SK-N-SH treated with all-trans-retinoic acid at 6 μM for 48 hours (cell line): ENCODE measurements around the gene AUH.

ENCODE experiments used
- ATAC-seq: fragments of 200-7000 bp; cut with Tn5 transposase; 3 replicates; pipeline ENCODE4 v1.9.1; 2020; ENCODE audit warnings: mild to moderate bottlenecking, moderate library complexity
- ARNTL ChIP-seq: fragments of 450-650 bp; formaldehyde crosslinking; IDR thresholded peaks from 2 replicates; pipeline ENCODE4 v1.5.0; 2020; ENCODE audit warnings: low read depth, mild to moderate bottlenecking, moderate library complexity, borderline replicate concordance
- BACH2 ChIP-seq: fragments of 250-450 bp; sonication (Bioruptor Pico); IDR thresholded peaks from 2 replicates; pipeline ENCODE4 v1.9.0; 2021; ENCODE audit warnings: mild to moderate bottlenecking, borderline replicate concordance
- CSDC2 ChIP-seq: fragments of 250-450 bp; sonication (Bioruptor Pico); IDR thresholded peaks from 2 replicates; pipeline ENCODE4 v1.5.0; 2020; ENCODE audit warnings: mild to moderate bottlenecking, moderate library complexity
- ESRRG ChIP-seq: fragments of 250-450 bp; sonication (Bioruptor Pico); IDR thresholded peaks from 2 replicates; pipeline ENCODE4 v1.6.1; 2021; ENCODE audit warnings: mild to moderate bottlenecking
- GLIS3 ChIP-seq: fragments of 250-450 bp; sonication (Bioruptor Pico); IDR thresholded peaks from 2 replicates; pipeline ENCODE4 v1.5.0; 2020; ENCODE audit warnings: mild to moderate bottlenecking, moderate library complexity
- ISL1 ChIP-seq: fragments of 250-450 bp; sonication (Bioruptor Pico); IDR thresholded peaks from 2 replicates; pipeline ENCODE4 v2.1.2; 2022; ENCODE audit warnings: mild to moderate bottlenecking, moderate library complexity
- OSR1 ChIP-seq: fragments of 250-450 bp; sonication (Bioruptor Pico); IDR thresholded peaks from 2 replicates; pipeline ENCODE4 v1.8.0; 2022; ENCODE audit warnings: moderate library complexity, mild to moderate bottlenecking, inconsistent platforms
- PPARA ChIP-seq: fragments of 250-450 bp; sonication (Bioruptor Pico); IDR thresholded peaks from 2 replicates; pipeline ENCODE4 v1.5.0; 2020; ENCODE audit warnings: mild to moderate bottlenecking, borderline replicate concordance
- RARB ChIP-seq: fragments of 250-450 bp; sonication (Bioruptor Pico); IDR thresholded peaks from 2 replicates; pipeline ENCODE4 v1.8.0; 2021; ENCODE audit warnings: mild to moderate bottlenecking, moderate library complexity
- SNAI2 ChIP-seq: fragments of 250-450 bp; sonication (Bioruptor Pico); IDR thresholded peaks from 2 replicates; pipeline ENCODE4 v1.5.0; 2020; ENCODE audit warnings: mild to moderate bottlenecking, moderate library complexity
- TCF4 ChIP-seq: fragments of 250-450 bp; sonication (Bioruptor Pico); IDR thresholded peaks from 2 replicates; pipeline ENCODE4 v1.8.0; 2021; ENCODE audit warnings: mild to moderate bottlenecking, moderate library complexity, borderline replicate concordance
- ZC3H10 ChIP-seq: fragments of 250-450 bp; sonication (Bioruptor Pico); IDR thresholded peaks from 2 replicates; pipeline ENCODE4 v1.5.1; 2021; ENCODE audit warnings: mild to moderate bottlenecking, moderate library complexity
- ZFP3 ChIP-seq: fragments of 250-450 bp; sonication (Bioruptor Pico); IDR thresholded peaks from 2 replicates; pipeline ENCODE4 v1.5.0; 2020; ENCODE audit warnings: mild to moderate bottlenecking, moderate library complexity
- ZFP30 ChIP-seq: fragments of 450-650 bp; formaldehyde crosslinking; IDR thresholded peaks from 2 replicates; pipeline ENCODE4 v1.5.0; 2022; ENCODE audit warnings: mild to moderate bottlenecking, moderate library complexity
- ZNF565 ChIP-seq: fragments of 450-650 bp; formaldehyde crosslinking; conservative IDR thresholded peaks from 2 replicates; pipeline ENCODE4 v1.5.0; 2020; ENCODE audit warnings: low read depth, mild to moderate bottlenecking, moderate library complexity
- ZNF70 ChIP-seq: fragments of 450-650 bp; formaldehyde crosslinking; IDR thresholded peaks from 2 replicates; pipeline ENCODE4 v1.5.0; 2020; ENCODE audit warnings: mild to moderate bottlenecking, moderate library complexity
- ZNF8 ChIP-seq: fragments of 450-650 bp; formaldehyde crosslinking; IDR thresholded peaks from 2 replicates; pipeline ENCODE4 v1.5.0; 2020; ENCODE audit warnings: mild to moderate bottlenecking, moderate library complexity
- TF ChIP-seq, protein P1 (sequence below): fragments of 250-450 bp; sonication (Bioruptor Pico); IDR thresholded peaks from 2 replicates; pipeline ENCODE4 v1.5.1; 2020; ENCODE audit warnings: low read depth, mild to moderate bottlenecking, moderate library complexity
- TF ChIP-seq, protein P2 (sequence below): fragments of 250-450 bp; sonication (Bioruptor Pico); IDR thresholded peaks from 2 replicates; pipeline ENCODE4 v1.8.0; 2021; ENCODE audit warnings: low read depth, mild to moderate bottlenecking, moderate library complexity, borderline replicate concordance
- TF ChIP-seq, protein P3 (sequence below): fragments of 250-450 bp; sonication (Bioruptor Pico); IDR thresholded peaks from 2 replicates; pipeline ENCODE4 v1.5.0; 2020; ENCODE audit warnings: mild to moderate bottlenecking, moderate library complexity
- TF ChIP-seq, protein P4 (sequence below): fragments of 250-450 bp; sonication (Bioruptor Pico); IDR thresholded peaks from 2 replicates; pipeline ENCODE4 v1.5.1; 2021; ENCODE audit warnings: mild to moderate bottlenecking, moderate library complexity

The AUH gene

DNA sequence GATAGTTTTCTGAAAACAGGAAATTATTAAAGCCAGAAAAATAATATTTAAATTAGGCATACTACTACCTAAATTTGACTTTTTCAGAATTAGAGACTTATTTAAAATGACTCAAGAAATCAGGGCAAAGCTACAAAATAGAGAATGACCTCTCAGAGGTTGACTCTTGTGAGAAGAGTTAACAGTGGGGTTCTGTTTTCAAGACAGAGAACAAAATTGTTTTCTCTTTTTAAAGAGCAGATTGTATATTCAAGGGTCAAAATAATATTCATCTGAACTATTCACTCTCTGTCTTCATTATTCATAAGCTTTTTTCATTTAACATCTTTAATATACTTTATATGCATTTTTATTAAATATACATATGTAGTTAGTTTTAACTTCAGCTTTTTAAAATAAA lies 21.9 kb upstream of the AUH start:
- TF ChIP-seq ZC3H10 (CRISPR knock-in tag) (no peak), ZNF70 (no peak), CSDC2 (CRISPR knock-in tag) (no peak), ZFP3 (CRISPR knock-in tag) (no peak), ESRRG (CRISPR knock-in tag) (no peak), ZNF8 (CRISPR knock-in tag) (no peak), GLIS3 (CRISPR knock-in tag) (no peak), RARB (CRISPR knock-in tag) (no peak), SNAI2 (CRISPR knock-in tag) (no peak), ARNTL (CRISPR knock-in tag) (no peak), ISL1 (no peak), BACH2 (no peak), OSR1 (CRISPR knock-in tag) (no peak), PPARA (CRISPR knock-in tag) (no peak), ZNF565 (CRISPR knock-in tag) (no peak)
- TF ChIP-seq, protein P1, sequence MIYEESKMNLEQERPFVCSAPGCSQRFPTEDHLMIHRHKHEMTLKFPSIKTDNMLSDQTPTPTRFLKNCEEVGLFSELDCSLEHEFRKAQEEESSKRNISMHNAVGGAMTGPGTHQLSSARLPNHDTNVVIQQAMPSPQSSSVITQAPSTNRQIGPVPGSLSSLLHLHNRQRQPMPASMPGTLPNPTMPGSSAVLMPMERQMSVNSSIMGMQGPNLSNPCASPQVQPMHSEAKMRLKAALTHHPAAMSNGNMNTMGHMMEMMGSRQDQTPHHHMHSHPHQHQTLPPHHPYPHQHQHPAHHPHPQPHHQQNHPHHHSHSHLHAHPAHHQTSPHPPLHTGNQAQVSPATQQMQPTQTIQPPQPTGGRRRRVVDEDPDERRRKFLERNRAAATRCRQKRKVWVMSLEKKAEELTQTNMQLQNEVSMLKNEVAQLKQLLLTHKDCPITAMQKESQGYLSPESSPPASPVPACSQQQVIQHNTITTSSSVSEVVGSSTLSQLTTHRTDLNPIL: no peak
- TF ChIP-seq, protein P2, sequence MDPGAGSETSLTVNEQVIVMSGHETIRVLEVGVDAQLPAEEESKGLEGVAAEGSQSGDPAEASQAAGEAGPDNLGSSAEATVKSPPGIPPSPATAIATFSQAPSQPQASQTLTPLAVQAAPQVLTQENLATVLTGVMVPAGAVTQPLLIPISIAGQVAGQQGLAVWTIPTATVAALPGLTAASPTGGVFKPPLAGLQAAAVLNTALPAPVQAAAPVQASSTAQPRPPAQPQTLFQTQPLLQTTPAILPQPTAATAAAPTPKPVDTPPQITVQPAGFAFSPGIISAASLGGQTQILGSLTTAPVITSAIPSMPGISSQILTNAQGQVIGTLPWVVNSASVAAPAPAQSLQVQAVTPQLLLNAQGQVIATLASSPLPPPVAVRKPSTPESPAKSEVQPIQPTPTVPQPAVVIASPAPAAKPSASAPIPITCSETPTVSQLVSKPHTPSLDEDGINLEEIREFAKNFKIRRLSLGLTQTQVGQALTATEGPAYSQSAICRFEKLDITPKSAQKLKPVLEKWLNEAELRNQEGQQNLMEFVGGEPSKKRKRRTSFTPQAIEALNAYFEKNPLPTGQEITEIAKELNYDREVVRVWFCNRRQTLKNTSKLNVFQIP: no peak
- TF ChIP-seq, protein P3, sequence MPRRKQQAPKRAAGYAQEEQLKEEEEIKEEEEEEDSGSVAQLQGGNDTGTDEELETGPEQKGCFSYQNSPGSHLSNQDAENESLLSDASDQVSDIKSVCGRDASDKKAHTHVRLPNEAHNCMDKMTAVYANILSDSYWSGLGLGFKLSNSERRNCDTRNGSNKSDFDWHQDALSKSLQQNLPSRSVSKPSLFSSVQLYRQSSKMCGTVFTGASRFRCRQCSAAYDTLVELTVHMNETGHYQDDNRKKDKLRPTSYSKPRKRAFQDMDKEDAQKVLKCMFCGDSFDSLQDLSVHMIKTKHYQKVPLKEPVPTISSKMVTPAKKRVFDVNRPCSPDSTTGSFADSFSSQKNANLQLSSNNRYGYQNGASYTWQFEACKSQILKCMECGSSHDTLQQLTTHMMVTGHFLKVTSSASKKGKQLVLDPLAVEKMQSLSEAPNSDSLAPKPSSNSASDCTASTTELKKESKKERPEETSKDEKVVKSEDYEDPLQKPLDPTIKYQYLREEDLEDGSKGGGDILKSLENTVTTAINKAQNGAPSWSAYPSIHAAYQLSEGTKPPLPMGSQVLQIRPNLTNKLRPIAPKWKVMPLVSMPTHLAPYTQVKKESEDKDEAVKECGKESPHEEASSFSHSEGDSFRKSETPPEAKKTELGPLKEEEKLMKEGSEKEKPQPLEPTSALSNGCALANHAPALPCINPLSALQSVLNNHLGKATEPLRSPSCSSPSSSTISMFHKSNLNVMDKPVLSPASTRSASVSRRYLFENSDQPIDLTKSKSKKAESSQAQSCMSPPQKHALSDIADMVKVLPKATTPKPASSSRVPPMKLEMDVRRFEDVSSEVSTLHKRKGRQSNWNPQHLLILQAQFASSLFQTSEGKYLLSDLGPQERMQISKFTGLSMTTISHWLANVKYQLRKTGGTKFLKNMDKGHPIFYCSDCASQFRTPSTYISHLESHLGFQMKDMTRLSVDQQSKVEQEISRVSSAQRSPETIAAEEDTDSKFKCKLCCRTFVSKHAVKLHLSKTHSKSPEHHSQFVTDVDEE (CRISPR knock-in tag): no peak
- TF ChIP-seq, protein P4, sequence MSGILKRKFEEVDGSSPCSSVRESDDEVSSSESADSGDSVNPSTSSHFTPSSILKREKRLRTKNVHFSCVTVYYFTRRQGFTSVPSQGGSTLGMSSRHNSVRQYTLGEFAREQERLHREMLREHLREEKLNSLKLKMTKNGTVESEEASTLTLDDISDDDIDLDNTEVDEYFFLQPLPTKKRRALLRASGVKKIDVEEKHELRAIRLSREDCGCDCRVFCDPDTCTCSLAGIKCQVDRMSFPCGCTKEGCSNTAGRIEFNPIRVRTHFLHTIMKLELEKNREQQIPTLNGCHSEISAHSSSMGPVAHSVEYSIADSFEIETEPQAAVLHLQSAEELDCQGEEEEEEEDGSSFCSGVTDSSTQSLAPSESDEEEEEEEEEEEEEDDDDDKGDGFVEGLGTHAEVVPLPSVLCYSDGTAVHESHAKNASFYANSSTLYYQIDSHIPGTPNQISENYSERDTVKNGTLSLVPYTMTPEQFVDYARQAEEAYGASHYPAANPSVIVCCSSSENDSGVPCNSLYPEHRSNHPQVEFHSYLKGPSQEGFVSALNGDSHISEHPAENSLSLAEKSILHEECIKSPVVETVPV (CRISPR knock-in tag): no peak
- ATAC-seq: no peak

DNA sequence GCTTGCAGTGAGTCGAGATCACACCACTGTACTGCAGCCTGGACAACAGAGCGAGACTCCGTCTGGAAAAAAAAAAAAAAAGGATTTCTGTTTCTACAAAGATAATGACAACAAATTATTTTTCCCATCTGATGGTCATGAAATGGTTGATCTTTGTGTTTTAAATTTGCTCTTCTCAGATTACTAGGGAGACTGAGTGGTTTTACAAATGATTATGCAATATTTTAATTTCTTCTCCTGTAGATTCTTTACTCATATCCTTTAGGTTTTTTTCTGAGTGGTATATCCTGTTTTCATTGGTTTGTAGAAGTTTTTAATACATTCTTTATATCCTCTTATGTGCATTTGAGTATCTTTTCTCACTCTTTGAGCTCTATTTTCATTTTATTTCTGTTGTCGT lies 20.6 kb upstream of the AUH start:
- ATAC-seq: no peak
- TF ChIP-seq ZNF70: no peak
- TF ChIP-seq SNAI2 (CRISPR knock-in tag): no peak
- TF ChIP-seq ARNTL (CRISPR knock-in tag): no peak
- TF ChIP-seq, protein P1: no peak
- TF ChIP-seq, protein P3 (CRISPR knock-in tag): no peak
- no peak for TF ChIP-seq BACH2
- no peak for TF ChIP-seq ZFP30 (CRISPR knock-in tag)
- TF ChIP-seq, protein P2: no peak
- TF ChIP-seq GLIS3 (CRISPR knock-in tag): no peak
- TF ChIP-seq ZNF8 (CRISPR knock-in tag): no peak
- TF ChIP-seq CSDC2 (CRISPR knock-in tag): no peak
- TF ChIP-seq ESRRG (CRISPR knock-in tag): no peak
- no peak for TF ChIP-seq TCF4
- no peak for TF ChIP-seq OSR1 (CRISPR knock-in tag)
- TF ChIP-seq RARB (CRISPR knock-in tag): no peak
- no peak for TF ChIP-seq ZC3H10 (CRISPR knock-in tag)
- TF ChIP-seq PPARA (CRISPR knock-in tag): no peak
